ENCODE measurements around the gene SGTA.

SGTA gene

GRCh38 chr19:2732883-2733282, 50.2 kb downstream of the SGTA start:
- no peaks in the 10 kb centered on the region for H3K4me1 ChIP-seq
- no peaks in the 10 kb centered on the region for H3K36me3 ChIP-seq (ENCODE audit: control insufficient read depth, insufficient read depth, low read length)
- no peak overlapping the region for H2AFZ ChIP-seq
- no peak overlapping the region for H3K9ac ChIP-seq
- H3K27me3 ChIP-seq (ENCODE audit: control insufficient read depth, insufficient read depth, low read length): no peaks in the 10 kb centered on the region
- H3K27ac ChIP-seq: no peak overlapping the region
- no peak overlapping the region for H3K4me3 ChIP-seq (ENCODE audit: low read depth, low read length)
- no peaks in the 10 kb centered on the region for H3K79me2 ChIP-seq
- no peak overlapping the region for H3K4me2 ChIP-seq (ENCODE audit: low read length)
- no peak for TF ChIP-seq CTCF (IDR thresholded peaks at IDR 0.05)
- H3K9me3 ChIP-seq (ENCODE audit: control insufficient read depth, low read length): no peaks in the 10 kb centered on the region

- Histone ChIP-seq H3K4me3 (ENCODE audit: low read depth, low read length) (no peak overlapping the region), H3K9ac (no peak overlapping the region), H3K4me1 (no peaks in the 10 kb centered on the region), H3K27me3 (ENCODE audit: control insufficient read depth, insufficient read depth, low read length) (no peaks in the 10 kb centered on the region), H3K27ac (no peak overlapping the region), H3K9me3 (ENCODE audit: control insufficient read depth, low read length) (no peaks in the 10 kb centered on the region), H3K4me2 (ENCODE audit: low read length) (no peak overlapping the region), H3K36me3 (ENCODE audit: control insufficient read depth, insufficient read depth, low read length) (no peaks in the 10 kb centered on the region), H3K79me2 (no peaks in the 10 kb centered on the region), H2AFZ (no peak overlapping the region)
- no peak for TF ChIP-seq CTCF (IDR thresholded peaks at IDR 0.05)
Observed at GRCh38 chr19:2732157-2732725, 50.8 kb downstream of the SGTA start.

- Histone ChIP-seq H3K9ac (no peak overlapping the region), H2AFZ (no peak overlapping the region), H3K4me3 (ENCODE audit: low read depth, low read length) (no peak overlapping the region), H3K4me2 (ENCODE audit: low read length) (no peak overlapping the region), H3K36me3 (ENCODE audit: control insufficient read depth, insufficient read depth, low read length) (no peaks in the 10 kb centered on the region), H3K27me3 (ENCODE audit: control insufficient read depth, insufficient read depth, low read length) (no peaks in the 10 kb centered on the region), H3K79me2 (no peaks in the 10 kb centered on the region), H3K9me3 (ENCODE audit: control insufficient read depth, low read length) (no peaks in the 10 kb centered on the region), H3K4me1 (peaks cover 2% of the 10 kb centered on the region), H3K27ac (no peak overlapping the region)
- no peak for TF ChIP-seq CTCF (IDR thresholded peaks at IDR 0.05)
Observed at GRCh38 chr19:2731181-2731995, 51.7 kb downstream of the SGTA start.

- H3K4me3 ChIP-seq (ENCODE audit: low read depth, low read length): no peak overlapping the region
- no peak overlapping the region for H3K9ac ChIP-seq
- no peaks in the 10 kb centered on the region for H3K9me3 ChIP-seq (ENCODE audit: control insufficient read depth, low read length)
- H3K4me2 ChIP-seq (ENCODE audit: low read length): no peak overlapping the region
- H3K27ac ChIP-seq: no peak overlapping the region
- H3K27me3 ChIP-seq (ENCODE audit: control insufficient read depth, insufficient read depth, low read length): no peaks in the 10 kb centered on the region
- no peak for TF ChIP-seq CTCF (IDR thresholded peaks at IDR 0.05)
- no peaks in the 10 kb centered on the region for H3K79me2 ChIP-seq
- no peaks in the 10 kb centered on the region for H3K36me3 ChIP-seq (ENCODE audit: control insufficient read depth, insufficient read depth, low read length)
- H3K4me1 ChIP-seq: peaks cover 2% of the 10 kb centered on the region
- H2AFZ ChIP-seq: no peak overlapping the region
Observed at GRCh38 chr19:2729943-2730818, 52.9 kb downstream of the SGTA start.
